PC-3 (cell line): ENCODE data around the gene MLLT10. TPM values are rescaled to one million over a fixed set of nuclear protein-coding genes. Genes with fewer than 3 reads are reported as not detected.

ENCODE experiments used
- ATAC-seq: fragments of 200-7000 bp; cut with Tn5 transposase; 2 replicates; pipeline ENCODE4 v1.9.1; 2020; ENCODE audit warnings: mild to moderate bottlenecking, moderate library complexity
- Bru-seq: library from RNA; stranded (reverse); fragments of 400-500 nt; gene quantifications from one replicate; lab custom pipeline; 2021; lab: Mats Ljungman, UMichigan
- BruChase-seq, 2 experiments: library from RNA; stranded (reverse); fragments of 400-500 nt; gene quantifications; one replicate each; lab custom pipeline; 2021; lab: Mats Ljungman, UMichigan
- BruUV-seq: library from RNA; stranded (reverse); fragments of 400-500 nt; replicated peaks from 2 replicates; lab custom pipeline; 2021; lab: Mats Ljungman, UMichigan
- CTCF ChIA-PET: fragments of 300-600 bp; sonication (Branson Sonifier 250); formaldehyde crosslinking; loops from one replicate; lab custom pipeline; 2022; ENCODE audit warnings: antibody characterized with exemption; lab: Charles Lee
- POLR2A ChIA-PET: fragments of 300-600 bp; sonication (Branson Sonifier 250); formaldehyde crosslinking; loops from one replicate; lab custom pipeline; 2022; ENCODE audit warnings: antibody characterized with exemption; ENCODE audit not compliant: unreplicated experiment; lab: Charles Lee
- DNase-seq: peaks from one replicate; pipeline ENCODE4 v3.0.0-alpha.2; 2015
- H2AFZ ChIP-seq: fragments of 300-600 bp; sonication (generic); 2 replicates; pipeline ENCODE4 v1.6.0; 2016; ENCODE audit warnings: antibody characterized with exemption, low read length
- H3F3A ChIP-seq: fragments of 300-600 bp; sonication (generic); one replicate; pipeline ENCODE4 v1.6.0; 2017; ENCODE audit warnings: antibody characterized with exemption, low read length, control low read depth, mild to moderate bottlenecking; ENCODE audit not compliant: unreplicated experiment
- H3K27ac ChIP-seq: fragments of 300-600 bp; sonication (generic); 2 replicates; pipeline ENCODE4 v1.5.1; 2016; ENCODE audit warnings: mild to moderate bottlenecking, low read length
- H3K27me3 ChIP-seq: fragments of 300-600 bp; sonication (generic); 2 replicates; pipeline ENCODE4 v1.6.1; 2016; ENCODE audit warnings: low read length, mixed read lengths
- H3K36me3 ChIP-seq: fragments of 300-600 bp; sonication (generic); 2 replicates; pipeline ENCODE4 v1.6.1; 2016; ENCODE audit warnings: low read depth, mixed run types, low read length, mixed read lengths
- H3K4me1 ChIP-seq: fragments of 300-600 bp; sonication (generic); 2 replicates; pipeline ENCODE4 v1.5.1; 2016; ENCODE audit warnings: low read length; ENCODE audit not compliant: insufficient read depth
- H3K4me2 ChIP-seq: fragments of 300-600 bp; sonication (generic); 2 replicates; pipeline ENCODE4 v1.6.0; 2016; ENCODE audit warnings: low read length
- H3K4me3 ChIP-seq: fragments of 300-600 bp; sonication (generic); 2 replicates; pipeline ENCODE4 v1.5.1; 2016; ENCODE audit warnings: mild to moderate bottlenecking, low read length, mixed read lengths
- H3K79me2 ChIP-seq: fragments of 300-600 bp; sonication (generic); 2 replicates; pipeline ENCODE4 v1.6.1; 2017; ENCODE audit warnings: low read length, mixed read lengths
- H3K9ac ChIP-seq: fragments of 300-600 bp; sonication (generic); 2 replicates; pipeline ENCODE4 v1.6.0; 2016; ENCODE audit warnings: mild to moderate bottlenecking, low read length
- H3K9me2 ChIP-seq: fragments of 300-600 bp; sonication (generic); replicated peaks from 2 replicates; pipeline ENCODE4 v1.6.1; 2016; ENCODE audit warnings: mixed run types, low read length, mixed read lengths
- H3K9me3 ChIP-seq: fragments of 300-600 bp; sonication (generic); 2 replicates; pipeline ENCODE4 v1.6.1; 2016; ENCODE audit warnings: low read length, mixed read lengths
- H4K20me1 ChIP-seq: fragments of 300-600 bp; sonication (generic); 2 replicates; pipeline ENCODE4 v1.6.1; 2016; ENCODE audit warnings: low read length, mixed read lengths
- EZH2 ChIP-seq: fragments of 300-600 bp; sonication (generic); IDR thresholded peaks from one replicate; pipeline ENCODE4 v1.6.1; 2017; ENCODE audit warnings: antibody characterized with exemption, mild to moderate bottlenecking, low read length; ENCODE audit not compliant: unreplicated experiment
- EZH2phosphoT487 ChIP-seq: fragments of 300-600 bp; sonication (generic); IDR thresholded peaks from 2 replicates; pipeline ENCODE4 v1.6.1; 2018; ENCODE audit warnings: mild to moderate bottlenecking, antibody characterized with exemption, low read length, borderline replicate concordance
- intact Hi-C: fragments of 100-400 bp; cut with micrococcal nuclease; formaldehyde crosslinking; loops from 2 replicates; pipeline ENCODE4 v1.9.0; 2023
- long read RNA-seq: library from polyadenylated mRNA; unstranded; transcript quantifications from one replicate; pipeline ENCODE4 v2.0.0, GENCODE V29; 2021; ENCODE audit not compliant: unreplicated experiment
- total RNA-seq: library from RNA; depleted of rRNA; stranded (reverse); fragments of >200 nt; gene quantifications from 2 replicates; pipeline ENCODE4 v1.2.3, GENCODE V29; 2014; rRNA removed
- TF ChIP-seq, protein P1 (sequence below): fragments of 300-600 bp; sonication (generic); conservative IDR thresholded peaks from 2 replicates; pipeline ENCODE4 v1.5.1; 2017; ENCODE audit warnings: antibody characterized with exemption, low read depth, mild to moderate bottlenecking, low read length

Gene MLLT10
- total RNA-seq (21.5 and 32.5 TPM in 2 replicates), Bru-seq, nascent RNA (percentile 83 among the genes with signal in this experiment), BruChase-seq, experiment 1, labeled RNA remaining after a 6-hour chase (percentile 71 among the genes with signal in this experiment), BruChase-seq, experiment 2, labeled RNA remaining after a 2-hour chase (percentile 76 among the genes with signal in this experiment)
- long read RNA-seq, partial matches to known transcripts, result 9 of 16 reads
- long read RNA-seq, other reads (novel, unspliced or antisense), result 7 of 16 reads

DNA sequence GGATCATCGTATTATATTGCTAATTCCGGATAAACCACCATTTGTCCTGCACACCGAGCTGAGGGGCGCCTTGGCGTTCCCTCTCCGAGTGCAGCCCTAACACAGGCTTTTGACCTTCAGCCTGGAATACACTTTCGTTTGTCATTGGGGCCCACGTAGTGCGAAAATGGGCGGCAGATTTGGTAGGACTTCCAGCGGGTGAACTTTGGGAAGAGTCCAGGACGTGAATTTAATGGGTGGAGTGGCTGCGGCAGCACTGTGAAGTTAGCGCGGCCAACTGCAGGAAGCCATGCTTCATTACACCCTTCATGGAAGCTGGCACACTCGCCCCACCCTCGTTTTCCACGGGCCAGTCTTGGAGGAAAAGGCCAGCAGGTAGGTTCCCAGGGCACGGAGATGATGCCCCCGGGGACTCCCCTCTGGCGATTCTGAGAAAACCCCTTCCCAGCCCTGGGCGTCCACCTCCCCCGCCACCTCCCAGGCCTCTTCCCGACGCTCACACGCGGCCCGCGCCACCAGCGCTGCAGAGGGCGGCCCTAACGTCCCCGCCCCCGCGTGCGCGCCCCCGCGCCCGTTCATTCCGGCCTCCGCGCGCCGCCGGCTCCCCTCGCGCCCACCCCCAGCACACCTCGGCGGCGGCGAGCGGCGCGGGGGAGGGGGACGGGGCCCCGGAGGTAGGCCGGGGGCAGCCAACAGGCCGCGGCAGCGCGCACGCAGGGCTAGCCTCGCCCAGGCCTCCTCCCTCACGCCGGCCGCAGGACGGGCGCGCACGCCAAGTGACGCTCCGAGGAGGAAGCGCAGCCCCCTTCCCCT, at the start of gene MLLT10:
TSS of gene MLLT10 (plus strand) at position 766 of the 813 bp plus-strand sequence. CDS start 413 bp downstream, outside the sequence.
- Histone ChIP-seq H3K4me3 (peak within 1 kb of the TSS; percentile 80), H3K79me2 (peaks cover 36% of the 10 kb centered on the region), H3K9me2 (no peaks in the 10 kb centered on the region), H3K9me3 (no peaks in the 10 kb centered on the region), H2AFZ (peak within 1 kb of the TSS; percentile 68), H4K20me1 (no peaks in the 10 kb centered on the region), H3K4me1 (peaks cover 7% of the 10 kb centered on the region; the same call in 1 of the 2 replicates), H3K4me2 (peak within 1 kb of the TSS; percentile 88), H3K36me3 (peaks cover 2% of the 10 kb centered on the region), H3K27ac (peak within 1 kb of the TSS; percentile 73), H3F3A (no peaks in the 10 kb centered on the region), H3K9ac (peak within 1 kb of the TSS; percentile 81), H3K27me3 (no peaks in the 10 kb centered on the region)
- TSS peak; percentile 93 for BruUV-seq
- CTCF ChIA-PET, result interaction anchor here (0.6 kb wide), 1 partner anchor 37 kb away, joined by 3 read pairs; no protein-coding TSS in a partner anchor
- POLR2A ChIA-PET, result no interaction called here
- TF ChIP-seq EZH2 (no peak), EZH2phosphoT487 (no peak)
- TF ChIP-seq, protein P1, sequence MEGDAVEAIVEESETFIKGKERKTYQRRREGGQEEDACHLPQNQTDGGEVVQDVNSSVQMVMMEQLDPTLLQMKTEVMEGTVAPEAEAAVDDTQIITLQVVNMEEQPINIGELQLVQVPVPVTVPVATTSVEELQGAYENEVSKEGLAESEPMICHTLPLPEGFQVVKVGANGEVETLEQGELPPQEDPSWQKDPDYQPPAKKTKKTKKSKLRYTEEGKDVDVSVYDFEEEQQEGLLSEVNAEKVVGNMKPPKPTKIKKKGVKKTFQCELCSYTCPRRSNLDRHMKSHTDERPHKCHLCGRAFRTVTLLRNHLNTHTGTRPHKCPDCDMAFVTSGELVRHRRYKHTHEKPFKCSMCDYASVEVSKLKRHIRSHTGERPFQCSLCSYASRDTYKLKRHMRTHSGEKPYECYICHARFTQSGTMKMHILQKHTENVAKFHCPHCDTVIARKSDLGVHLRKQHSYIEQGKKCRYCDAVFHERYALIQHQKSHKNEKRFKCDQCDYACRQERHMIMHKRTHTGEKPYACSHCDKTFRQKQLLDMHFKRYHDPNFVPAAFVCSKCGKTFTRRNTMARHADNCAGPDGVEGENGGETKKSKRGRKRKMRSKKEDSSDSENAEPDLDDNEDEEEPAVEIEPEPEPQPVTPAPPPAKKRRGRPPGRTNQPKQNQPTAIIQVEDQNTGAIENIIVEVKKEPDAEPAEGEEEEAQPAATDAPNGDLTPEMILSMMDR, result no peak
- peak; percentile 93 for DNase-seq
- intact Hi-C loops, result no loop called here
- ATAC-seq, result peak; percentile 84

DNA sequence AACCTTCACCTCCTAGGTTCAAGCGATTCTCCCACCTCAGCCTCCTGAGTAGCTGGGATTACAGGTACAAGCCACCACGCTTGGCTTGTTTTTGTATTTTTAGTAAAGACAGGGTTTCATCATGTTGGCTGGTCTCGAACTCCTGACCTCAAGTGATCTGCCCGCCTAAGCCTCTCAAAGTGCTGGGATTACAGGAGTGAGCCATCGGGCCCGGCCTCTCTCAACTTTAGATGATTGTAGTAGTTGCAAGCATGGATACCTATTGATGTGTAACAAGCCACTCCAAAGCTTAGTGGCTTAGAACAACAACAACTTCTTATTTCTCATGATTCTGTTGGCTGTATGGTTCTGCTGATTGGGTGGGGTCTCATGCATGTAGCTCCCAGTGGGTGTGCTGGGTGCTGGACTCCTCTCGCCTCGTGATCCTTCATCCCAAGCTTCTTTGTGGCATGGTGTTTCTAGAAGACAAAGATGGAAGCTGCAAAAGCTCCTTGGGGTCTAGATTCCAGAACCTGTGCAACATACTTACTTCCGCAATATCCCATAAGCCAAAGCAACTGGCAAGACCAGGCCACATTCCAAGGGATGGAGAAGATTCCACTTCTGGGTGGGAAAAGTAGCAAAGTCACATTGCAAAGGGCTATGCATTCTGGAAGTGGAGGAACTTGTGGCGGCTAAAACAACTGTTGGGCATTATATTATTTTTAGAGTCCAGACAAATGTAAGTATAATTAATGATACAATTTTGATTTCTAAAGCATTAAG, 46.4 kb upstream of the MLLT10 start:
- Histone ChIP-seq H4K20me1 (no peaks in the 10 kb centered on the region), H2AFZ (no peak overlapping the region), H3F3A (no peaks in the 10 kb centered on the region), H3K9me2 (no peaks in the 10 kb centered on the region), H3K4me3 (no peak overlapping the region), H3K9ac (no peak overlapping the region), H3K79me2 (no peaks in the 10 kb centered on the region), H3K9me3 (no peaks in the 10 kb centered on the region), H3K4me1 (no peaks in the 10 kb centered on the region), H3K36me3 (no peaks in the 10 kb centered on the region), H3K27me3 (no peaks in the 10 kb centered on the region), H3K4me2 (no peak overlapping the region), H3K27ac (no peak overlapping the region)
- no peak for DNase-seq
- BruUV-seq, result no TSS peak
- ChIA-PET CTCF (no interaction called here), POLR2A (interaction anchor here (0.5 kb wide), 1 partner anchor 306 kb away, joined by 3 read pairs; no protein-coding TSS in a partner anchor)
- TF ChIP-seq EZH2 (no peak), EZH2phosphoT487 (no peak)
- TF ChIP-seq, protein P1, result no peak
- no peak for ATAC-seq
- intact Hi-C loops, result no loop called here
